Stimulated activated CD4-positive, alpha-beta T cell treated with anti-CD3 and anti-CD28 coated beads, Interleukin-15, amount 100 ng/mL, for 1 hour (primary cell): ENCODE data around the gene CDC42BPB.

ENCODE experiments used
- DNase-seq, 2 donors: peaks; one replicate each; pipeline ENCODE4 v3.0.0-alpha.2; 2020; ENCODE audit warnings: low read depth in 1 of 2, low spot score in 1 of 2

CDC42BPB gene

DNA sequence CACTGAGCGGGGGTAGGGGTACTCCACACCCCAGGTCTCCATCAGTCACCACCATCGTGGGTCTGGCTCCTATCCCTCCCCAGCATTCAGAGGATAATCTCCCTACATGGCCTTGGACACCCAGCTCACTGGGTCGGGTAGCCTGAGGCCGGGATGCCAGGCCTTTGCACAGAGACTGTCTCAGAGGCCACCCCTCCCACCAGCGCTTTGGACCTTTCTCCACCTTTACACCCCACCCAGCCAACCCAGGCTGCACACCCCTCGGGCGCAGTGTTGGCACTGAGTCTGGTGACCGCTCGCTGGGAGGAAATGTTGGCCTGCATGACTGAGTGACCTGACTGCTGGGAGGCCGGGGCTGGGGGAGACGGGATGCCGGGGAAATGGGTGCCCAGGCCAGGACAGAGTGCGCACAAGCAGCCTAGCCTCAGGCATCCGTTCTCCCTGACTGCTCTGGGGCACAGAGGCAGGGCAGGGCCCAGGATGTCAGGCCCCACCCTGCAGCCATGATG, 16.1 kb upstream of the CDC42BPB start:
- no peak for DNase-seq

DNA sequence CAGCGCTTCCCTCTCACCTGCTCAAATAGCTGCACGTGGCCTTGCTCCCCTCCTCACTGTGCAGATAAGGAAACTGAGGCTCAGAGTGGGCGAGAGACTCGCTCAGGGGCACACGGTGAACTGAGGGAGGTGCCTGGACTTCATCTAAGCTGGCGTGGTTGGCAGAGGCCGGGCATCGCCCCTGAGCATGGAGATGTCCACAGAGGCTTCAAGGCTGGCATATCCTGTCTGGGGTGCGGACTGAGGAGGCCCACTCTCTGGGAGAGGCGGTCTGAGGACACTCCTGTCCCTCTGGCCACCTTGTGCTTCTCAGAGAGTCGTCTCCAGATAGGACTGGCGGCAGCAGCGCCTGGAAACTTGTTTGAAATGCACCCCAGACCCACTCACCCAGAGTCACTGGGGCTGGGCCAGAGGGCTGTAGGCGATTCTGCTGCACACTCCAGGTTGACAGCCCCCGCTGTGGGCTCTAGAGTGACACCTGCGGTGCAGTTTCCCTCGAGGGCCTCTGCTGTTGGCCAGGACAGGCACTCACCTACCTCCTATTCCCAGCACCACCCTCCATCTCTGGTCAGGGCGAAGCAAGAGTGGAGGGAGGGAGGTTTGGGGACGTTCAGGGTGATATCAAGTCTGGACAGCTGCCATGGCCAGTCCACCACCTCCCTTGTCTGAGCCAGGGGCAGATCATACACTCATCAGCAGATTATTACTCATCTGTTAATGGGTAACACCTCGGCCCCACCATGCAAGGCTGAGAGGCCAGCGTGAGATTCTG, 15.4 kb upstream of the CDC42BPB start:
- DNase-seq = no peak

DNA sequence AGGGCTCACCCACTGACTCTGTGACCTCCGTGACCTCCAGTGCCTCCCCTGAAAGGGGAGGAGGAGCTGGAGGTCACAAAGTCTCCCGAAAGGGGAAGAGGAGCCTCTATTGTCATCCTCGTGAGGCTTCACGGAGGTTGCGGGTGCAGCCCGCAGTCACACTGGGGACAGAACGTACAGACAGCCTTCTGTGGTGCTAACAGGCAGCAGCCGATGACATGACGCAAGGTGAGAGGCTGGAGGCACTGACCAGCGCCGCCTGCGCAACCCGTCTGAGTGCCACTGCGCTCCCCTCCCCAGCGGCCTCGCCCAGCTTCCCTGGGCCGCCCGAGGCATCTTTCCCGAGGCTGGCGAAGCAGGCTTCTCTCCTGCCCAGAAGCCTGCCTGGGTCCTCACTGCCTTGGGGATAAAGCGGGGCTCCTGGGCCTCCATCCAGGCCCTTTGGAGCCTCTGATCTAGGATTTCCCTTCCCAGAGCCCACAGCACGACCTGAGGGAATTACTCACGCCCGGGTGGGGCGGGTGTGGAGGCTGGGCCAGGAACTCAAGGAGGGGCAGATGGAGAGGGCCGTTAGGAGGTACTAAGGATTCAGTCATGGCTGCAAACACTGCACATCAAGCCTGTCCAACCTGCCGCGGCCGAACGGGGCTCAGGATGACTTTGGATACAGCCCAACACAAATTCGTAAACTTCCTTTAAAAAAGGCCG, 14.3 kb upstream of the CDC42BPB start:
- DNase-seq = no peak

DNA sequence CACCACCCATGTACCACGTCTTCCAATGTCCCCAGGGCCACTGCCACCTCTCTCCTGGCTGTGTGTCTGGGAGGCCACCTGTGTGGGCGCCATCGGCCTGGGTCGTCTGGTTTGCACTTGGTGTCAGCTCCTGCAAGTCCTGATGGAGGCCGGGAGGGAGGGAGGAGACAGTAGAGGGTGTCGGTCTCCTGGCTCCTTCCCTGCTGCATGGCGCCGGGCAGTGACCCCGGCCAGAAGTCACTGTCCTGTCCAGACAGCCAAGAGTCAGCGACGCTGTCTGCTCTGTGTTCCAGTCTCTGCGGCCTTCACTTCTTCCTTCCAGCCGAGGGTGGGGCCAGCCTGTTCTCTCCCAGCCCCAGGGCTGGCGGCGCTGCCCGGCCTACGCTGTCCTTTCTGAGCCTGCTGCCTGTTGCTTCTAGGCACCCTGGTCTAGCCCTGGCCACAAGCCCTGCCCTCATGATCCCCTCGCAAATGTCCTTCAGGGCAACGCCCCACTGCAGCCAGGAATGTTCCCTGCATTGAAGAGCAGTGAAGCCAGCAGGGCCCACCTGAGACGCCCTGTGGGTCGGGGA, 13.7 kb upstream of the CDC42BPB start:
- DNase-seq = no peak

DNA sequence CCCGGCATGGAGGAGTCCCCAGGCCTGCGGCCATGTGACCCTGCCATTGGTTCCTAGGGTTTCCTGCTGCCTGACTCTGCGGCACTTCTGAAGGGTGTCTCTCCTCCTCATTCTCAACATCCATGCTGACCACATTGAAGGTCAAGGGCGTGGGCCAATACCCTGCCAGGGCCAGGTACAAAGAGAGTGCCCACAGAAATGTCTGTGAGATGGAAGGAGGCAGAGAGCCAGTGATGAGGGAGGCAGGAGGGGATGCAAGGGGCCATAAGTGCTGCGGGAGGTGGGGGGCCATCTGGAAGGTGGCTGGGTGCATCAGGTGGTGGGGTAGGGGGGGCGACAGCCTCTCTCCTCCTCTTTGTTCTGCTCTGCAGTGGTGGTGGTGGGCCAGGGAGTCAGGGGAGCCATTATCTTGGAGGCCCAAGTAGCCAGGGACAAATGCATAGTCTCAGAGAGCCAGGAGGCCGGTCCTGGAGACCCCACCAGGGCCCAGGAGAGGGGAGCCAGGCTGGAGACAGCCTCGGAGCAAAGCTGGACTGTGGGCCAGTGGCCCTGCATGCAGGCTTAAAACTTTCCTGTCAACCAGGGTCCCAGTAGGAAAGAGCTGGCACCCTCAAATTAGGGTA, 13.0 kb upstream of the CDC42BPB start:
- no peak for DNase-seq

DNA sequence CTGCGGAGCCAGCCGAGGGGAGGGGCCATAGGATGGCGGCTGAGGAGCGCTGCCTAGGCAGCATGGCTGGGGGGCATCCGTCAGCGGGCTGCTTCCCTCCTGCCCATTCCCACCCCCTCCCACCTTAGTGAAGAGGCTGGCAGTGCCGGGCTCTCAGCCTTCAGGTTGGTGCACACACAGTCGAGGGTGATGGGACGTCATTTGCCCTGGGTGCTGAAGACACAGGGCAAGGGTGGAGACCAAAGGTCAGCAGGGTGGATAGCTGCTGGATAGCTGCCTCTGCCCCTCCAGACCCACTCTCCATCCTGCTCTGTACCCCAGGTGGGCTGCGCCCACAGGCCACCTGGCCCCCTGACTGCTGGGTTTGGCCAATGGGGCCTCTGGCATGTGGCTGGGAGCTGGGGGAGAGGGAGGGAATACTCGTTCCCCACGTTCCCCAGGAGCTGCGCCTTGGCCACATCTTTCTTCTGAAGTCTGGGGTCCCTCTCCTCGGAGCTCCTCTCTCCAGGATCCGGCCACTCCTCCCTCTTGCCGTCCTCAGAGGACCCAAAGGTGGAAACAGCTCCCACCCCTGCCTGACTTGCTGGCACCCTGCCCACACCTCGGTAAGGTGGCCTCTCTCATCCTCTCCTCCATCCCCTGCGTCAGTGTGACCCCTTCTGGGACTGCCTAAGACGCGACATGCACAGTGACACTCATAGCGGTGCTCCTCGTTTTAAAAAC, 11.2 kb upstream of the CDC42BPB start:
- DNase-seq = no peak

DNA sequence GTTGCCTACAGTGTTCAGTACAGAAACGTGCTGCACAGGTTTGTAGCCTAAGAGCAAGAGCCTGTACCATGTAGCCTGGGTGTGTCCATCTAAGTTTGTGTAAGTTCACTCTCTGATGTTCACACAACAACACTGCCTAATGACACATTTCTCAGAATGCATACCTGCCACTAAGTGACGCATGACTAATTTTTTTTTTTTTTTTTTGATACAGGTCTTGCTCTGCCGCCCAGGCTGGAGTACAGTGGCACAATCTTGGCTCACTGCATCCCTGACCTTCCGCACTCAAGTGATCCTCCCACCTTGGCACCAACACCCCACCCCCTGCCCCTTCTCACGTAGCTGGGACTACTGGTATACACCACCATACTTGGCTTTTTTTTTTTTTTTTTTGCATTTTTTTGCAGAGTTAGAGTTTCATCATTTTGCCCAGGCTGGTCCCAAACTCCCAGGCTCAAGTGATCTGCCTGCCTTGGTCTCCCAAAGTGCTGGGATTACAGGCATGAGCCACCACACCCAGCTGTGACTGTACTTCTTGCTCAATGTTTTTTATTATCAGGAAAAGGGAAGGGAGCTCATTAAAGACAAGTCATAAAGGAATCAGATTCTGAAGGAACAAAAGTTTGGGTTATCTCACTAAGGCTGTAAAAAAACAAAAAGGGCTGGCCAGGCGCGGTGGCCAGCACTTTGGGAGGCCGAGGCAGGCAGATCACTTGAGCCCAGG, 10.0 kb upstream of the CDC42BPB start:
- no peak for DNase-seq

DNA sequence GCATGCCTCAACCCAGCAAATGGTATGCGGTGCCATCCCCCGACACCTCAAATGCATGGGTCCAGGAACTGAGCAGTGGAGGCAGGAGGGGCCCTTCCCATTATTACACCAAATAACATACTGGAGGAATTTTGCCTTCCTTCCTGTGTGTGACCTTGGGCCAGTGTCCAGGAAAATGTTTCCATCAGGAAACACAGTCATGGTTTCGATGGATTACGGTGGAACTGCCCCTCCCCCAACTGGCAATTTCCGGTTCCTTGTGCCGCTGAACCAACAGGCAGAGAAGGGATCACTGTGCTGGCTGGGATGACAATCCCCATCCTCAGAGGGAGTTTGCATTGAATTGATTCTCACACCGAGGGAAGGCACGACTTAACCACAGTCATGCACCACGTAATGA, 9.1 kb upstream of the CDC42BPB start:
- DNase-seq = no peak

DNA sequence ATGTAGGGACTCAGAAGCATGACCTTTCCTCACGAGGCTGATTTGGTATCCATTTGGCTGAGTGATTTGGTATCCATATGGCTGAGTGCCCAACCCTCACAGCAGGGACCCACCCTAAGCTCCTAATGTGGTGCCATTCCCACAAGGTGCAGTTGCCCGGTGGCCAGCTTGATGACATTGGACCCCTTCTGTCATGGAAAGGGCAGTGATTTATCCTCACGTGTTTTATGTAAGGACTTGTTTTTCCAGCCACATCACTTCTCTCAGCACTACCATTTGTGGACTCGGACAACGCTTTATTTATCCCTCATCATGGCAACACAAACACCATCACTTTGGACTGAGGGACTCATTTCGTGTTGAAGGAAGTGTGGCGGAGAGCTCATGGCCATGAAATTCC, 8.5 kb upstream of the CDC42BPB start:
- DNase-seq = no peak

DNA sequence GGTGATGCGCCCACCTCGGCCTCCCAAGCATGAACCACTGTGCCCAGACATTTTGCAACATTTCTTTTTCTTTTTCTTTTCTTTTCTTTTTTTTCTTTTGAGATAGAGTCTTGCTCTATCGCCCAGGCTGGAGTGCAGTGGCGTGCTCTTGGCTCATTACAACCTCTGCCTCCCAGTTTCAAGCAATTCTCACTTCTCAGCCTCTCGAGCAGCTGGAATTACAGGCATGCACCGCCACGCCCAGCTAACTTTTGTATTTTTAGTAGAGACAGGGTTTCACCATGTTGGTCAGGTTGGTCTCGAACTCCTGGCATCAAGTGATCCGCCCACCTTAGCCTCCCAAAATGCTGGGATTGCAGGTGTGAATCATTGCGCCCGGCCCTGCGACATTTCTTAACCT, 7.6 kb upstream of the CDC42BPB start:
- DNase-seq = no peak

DNA sequence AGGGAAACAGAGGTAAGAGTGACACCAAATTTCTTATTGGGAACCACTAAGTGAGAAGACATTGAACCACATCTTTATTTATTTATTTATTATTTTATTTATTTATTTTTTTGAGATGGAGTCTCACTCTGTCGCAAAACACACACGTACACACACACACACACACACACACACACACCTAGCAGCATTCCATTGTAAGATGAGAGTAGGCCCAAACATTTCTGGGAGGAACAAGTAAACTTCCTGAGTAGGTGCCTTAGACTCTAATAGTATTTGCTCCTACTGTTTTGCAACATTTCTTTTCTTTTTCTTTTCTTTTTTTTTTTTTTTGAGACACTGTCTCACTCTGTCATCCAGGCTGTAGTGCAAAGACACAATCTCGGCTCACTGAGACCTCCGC, 7.1 kb upstream of the CDC42BPB start:
- DNase-seq = no peak

DNA sequence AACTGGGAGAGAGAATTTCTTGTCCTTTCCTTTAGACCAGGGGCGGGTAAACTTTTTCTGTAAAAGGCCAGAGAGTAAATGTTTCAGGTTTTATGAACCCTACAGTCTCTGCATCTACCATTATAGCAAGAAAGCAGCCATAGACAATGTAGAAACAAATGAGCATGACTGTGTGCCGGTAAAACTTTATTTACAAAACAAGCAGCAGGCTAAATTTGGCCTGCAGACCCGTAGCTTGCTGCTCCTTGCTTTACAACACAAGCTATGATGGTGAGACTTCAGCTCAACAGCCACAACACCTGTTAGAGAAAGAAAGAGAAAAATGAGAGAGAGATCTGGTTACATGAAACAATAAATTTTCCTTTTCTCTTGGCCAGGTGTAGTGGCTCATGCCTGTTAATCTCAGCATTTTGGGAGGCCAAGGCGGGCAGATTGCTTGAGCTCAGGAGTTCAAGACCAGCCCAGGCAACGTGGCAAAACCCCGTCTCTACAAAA, 4.2 kb upstream of the CDC42BPB start:
- DNase-seq = no peak

DNA sequence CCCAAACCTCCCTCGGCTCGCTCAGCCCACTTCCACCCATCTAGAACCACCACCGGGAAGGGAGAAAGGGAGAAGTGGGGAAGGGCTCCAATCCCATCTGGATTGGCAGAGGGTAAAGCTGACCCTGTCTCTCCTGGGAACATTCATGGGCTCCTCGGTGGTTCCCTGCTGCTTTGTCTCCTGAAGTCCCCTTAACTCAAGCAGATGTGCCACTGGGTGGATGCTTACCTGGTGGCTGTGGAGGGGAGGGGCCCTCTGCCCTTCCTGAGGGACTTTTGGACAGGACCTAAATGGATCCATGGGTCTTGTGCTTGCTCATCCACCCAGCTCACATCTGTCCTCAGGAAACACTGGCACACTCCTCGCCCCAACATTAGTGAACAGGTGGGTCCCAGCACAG, 2.2 kb upstream of the CDC42BPB start:
- no peak for DNase-seq

DNA sequence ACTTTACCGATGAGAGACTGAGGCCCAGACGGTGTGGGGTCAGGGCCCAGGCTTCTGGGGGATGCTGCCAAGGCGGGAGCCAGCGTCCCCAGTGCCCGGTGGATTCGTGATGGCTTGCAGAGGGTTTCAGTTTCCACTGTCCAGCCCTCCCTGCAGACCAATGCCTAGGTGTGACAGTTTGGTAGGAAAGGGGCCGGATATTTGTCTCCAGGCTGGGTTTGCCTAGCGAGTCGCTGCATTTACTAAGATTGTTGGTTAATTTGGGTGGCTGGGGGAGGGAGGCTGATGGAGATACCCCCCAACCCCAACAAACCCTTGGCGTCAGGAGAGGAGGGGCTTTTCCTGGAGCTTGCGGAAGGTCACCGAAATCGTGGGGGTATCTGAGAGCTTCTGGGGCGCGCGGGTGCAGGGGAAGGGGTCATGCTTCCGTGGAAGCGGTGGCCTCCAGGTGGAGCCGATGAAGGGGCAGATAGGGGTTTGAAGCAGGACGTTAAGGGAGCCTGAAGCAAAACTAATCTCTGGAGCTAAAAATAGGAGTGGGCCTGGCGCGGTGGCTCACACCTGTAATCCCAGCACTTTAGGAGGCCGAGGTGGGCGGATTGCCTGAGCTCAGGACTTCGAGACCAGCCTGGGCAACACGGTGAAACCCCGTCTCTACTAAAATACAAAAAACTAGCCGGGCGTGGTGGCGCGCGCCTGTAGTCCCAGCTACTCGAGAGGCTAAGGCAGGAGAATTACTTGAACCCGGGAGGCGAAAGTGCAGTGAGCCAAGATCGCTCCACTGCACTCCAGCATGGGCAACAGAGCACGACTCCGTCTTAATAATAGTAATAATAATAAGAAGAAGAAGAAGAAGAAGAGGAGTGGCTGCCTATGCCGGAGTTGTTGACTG, 1.1 kb upstream of the CDC42BPB start:
- DNase-seq = no peak

DNA sequence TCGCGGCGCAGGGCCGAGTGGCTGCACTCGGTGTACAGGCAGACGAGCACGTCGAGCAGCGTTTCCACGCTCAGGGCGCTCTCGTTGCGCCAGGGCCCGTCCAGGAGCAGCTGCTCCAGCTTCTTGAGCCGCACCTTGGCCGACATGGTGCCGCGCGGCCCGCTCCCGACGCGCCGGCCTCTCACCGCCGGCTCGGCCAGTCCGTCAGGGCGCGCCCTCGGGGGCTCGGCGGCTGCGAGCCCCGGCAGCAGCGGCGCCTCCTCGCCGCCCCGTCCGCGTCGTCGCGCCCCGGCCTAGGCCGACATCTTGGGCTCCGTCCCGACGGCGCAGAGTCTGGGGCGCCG, 349 bp downstream of the CDC42BPB start:
- no peak for DNase-seq

DNA sequence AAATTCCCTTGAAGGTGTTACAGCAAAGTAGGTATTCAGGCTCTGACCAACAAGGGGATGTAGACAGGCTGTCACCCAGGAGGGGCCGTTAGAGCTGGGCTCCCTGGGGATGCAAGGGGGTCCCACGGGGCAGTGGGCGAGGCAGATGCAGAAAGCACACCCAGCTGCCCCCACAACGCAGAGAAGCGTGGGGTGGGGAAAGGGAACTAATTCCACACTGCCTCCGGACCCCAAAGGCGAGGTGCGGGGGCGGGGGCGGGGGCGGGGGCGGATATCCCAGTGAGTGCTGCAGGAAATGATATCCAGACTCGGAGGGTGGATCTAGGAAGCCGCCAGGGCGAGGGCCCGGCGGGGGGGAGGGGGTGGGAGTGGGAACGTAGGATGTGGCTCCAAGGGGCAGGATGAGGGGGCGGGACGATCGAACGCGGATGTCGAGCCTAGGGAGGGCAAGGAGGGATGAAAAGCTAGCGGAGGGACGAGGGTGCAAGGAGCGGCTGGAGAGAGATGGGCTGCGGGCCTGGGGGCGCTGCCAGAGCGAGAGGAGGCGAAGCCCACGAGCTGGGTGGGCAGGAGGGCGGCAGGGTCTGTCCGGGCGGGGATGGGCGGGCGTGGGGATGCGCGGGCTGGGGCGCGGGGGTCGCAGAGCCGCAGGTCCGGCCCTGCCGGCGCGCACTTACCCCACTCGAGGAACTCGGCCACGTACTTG, 874 bp downstream of the CDC42BPB start:
- DNase-seq = no peak

DNA sequence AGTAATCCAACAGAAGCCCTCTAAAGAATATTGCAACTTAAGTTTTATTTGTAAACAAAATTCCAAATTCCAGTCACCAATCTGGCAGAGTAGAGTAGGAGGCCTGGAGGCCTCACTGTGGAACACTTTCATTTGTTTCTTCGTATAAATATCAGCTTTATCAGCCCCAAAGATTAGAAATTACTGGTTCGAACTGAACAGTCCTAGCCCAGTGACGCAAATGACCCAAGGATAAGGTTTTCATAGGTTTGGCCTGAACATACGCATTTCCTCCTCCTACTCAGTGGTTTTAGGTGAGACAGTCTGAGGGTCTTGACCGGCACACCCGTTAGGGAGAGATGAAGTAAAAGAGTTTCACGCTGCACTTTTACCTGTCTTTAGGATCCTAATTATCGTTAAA, 1.7 kb downstream of the CDC42BPB start:
- no peak for DNase-seq

DNA sequence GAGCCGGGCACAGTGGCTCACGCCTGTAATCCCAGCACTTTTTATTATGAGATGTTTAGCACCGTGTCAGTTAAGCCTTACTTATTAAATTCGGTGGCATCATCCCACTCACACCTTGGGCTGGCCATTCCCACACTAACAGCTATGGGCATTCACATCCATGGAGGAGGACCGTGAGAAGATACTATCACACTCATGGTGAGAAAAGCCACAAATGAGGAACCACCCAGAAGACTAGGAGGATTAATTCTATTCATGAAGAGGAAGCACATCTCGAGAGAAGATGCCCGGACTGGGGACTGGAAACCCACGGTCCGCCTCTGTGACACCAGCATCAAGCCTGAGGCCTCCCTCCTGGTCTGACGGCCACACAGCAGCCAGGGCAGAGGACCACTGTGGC, 4.9 kb downstream of the CDC42BPB start:
- DNase-seq = no peak

DNA sequence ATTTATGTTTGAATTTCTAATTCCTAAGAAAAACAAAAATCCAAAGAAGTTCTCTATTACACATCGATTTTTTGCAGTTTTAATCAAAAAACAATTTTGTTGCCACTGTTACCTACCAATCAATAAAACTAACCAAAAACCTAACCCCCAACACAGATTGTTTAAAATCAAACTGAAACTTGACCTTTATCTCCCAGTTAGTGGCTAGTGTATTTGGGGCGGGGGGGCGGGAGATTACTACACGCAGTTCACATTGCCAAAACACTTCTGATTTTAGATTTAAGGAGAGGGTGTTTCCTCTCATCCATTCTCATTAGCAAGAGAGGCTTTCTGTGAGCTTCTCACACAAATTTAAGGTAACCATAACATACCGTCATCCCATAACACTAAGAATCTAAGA, 6.4 kb downstream of the CDC42BPB start:
- DNase-seq = no peak
